IPS DF 4.7 (cell line): ENCODE results near the gene CASKIN2.

Experiments
- DNase-seq: peaks from one replicate; pipeline ENCODE4 v3.0.0-alpha.2; 2013; ENCODE audit warnings: low spot score; ENCODE audit errors: extremely low read depth

Gene CASKIN2, protein sequence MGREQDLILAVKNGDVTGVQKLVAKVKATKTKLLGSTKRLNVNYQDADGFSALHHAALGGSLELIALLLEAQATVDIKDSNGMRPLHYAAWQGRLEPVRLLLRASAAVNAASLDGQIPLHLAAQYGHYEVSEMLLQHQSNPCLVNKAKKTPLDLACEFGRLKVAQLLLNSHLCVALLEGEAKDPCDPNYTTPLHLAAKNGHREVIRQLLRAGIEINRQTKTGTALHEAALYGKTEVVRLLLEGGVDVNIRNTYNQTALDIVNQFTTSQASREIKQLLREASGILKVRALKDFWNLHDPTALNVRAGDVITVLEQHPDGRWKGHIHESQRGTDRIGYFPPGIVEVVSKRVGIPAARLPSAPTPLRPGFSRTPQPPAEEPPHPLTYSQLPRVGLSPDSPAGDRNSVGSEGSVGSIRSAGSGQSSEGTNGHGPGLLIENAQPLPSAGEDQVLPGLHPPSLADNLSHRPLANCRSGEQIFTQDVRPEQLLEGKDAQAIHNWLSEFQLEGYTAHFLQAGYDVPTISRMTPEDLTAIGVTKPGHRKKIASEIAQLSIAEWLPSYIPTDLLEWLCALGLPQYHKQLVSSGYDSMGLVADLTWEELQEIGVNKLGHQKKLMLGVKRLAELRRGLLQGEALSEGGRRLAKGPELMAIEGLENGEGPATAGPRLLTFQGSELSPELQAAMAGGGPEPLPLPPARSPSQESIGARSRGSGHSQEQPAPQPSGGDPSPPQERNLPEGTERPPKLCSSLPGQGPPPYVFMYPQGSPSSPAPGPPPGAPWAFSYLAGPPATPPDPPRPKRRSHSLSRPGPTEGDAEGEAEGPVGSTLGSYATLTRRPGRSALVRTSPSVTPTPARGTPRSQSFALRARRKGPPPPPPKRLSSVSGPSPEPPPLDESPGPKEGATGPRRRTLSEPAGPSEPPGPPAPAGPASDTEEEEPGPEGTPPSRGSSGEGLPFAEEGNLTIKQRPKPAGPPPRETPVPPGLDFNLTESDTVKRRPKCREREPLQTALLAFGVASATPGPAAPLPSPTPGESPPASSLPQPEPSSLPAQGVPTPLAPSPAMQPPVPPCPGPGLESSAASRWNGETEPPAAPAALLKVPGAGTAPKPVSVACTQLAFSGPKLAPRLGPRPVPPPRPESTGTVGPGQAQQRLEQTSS (N-terminal part only)

DNA sequence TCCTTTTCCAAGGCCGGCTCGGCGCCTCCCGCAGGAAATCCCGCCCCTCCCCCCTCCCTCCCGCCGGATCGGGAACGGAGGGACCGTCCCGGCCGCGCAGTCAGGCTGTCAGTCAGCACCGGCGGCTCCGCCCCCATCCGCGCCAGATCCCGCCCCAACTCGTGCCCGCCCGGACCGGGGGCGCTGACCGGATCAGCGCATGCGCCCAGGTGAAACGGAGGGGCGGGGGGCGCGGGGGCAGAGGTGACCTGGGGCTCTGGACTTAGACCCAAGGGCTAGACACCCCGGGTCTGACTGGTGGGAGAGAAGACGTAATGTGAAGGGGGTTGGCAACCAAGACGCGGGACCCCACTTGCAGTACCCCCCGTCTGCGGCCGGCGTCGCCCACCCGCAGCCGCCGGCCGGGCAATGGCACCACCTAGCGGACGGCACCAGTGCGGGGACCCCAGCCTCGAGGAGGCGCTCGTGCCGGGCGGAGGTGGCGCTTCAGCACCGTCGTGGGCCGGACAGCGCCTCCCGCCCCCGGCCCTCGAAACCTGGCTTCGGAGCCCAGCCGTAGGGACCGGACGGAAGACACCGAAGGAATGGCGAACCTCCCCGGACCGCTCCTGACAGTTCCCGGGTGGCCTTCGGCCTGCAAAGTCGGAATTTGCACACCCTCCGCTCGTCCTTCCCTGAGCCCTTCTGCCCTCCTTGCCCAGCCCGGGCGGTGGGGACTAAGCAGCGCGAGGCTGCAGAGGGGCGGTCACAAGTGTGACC, at the start of gene CASKIN2:
TSS of gene CASKIN2 (minus strand) at position 42 of the 759 bp plus-strand sequence. CDS start 1,733 bp downstream, outside the sequence.
- no peak for DNase-seq

DNA sequence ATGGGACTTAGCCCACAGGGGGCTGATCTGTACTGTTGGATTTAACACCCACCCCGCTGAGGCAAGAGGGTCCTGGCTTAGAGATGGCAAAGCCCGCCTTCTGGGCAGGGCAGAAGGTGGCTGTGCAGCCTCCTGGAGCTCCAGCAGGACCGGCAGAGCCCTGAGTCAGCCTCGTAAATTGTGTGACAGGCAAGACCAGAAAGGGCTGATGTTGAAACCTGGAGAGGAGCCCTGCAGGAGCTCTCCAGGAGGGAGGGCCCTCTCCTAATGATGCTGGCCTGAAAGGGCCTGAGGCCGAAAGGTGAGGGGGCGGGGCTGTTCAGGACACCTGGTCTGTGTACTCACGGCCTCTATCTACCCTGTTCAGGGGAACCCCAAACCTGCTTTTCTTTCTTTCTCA, 49.7 kb upstream of the CASKIN2 start:
- no peak for DNase-seq

DNA sequence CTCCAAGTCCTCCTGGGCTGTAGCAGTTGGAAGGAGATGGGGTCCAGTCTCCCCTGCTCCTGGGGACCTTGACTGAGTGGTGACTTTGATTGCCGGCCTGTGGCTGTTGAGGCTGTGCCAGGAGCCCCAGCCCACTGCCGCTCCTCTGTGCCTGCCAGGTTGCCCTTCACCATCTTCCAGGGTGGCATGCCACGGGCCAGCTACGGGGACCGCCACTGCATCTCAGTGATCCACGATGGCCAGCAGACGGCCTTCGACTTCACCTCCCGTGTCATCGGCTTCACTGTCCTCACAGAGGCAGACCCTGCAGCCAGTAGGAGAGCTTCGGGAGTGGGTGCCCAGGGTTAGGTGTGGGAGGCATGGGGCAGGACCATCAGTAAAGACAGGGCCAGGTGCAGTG, 48.9 kb upstream of the CASKIN2 start:
- no peak for DNase-seq

DNA sequence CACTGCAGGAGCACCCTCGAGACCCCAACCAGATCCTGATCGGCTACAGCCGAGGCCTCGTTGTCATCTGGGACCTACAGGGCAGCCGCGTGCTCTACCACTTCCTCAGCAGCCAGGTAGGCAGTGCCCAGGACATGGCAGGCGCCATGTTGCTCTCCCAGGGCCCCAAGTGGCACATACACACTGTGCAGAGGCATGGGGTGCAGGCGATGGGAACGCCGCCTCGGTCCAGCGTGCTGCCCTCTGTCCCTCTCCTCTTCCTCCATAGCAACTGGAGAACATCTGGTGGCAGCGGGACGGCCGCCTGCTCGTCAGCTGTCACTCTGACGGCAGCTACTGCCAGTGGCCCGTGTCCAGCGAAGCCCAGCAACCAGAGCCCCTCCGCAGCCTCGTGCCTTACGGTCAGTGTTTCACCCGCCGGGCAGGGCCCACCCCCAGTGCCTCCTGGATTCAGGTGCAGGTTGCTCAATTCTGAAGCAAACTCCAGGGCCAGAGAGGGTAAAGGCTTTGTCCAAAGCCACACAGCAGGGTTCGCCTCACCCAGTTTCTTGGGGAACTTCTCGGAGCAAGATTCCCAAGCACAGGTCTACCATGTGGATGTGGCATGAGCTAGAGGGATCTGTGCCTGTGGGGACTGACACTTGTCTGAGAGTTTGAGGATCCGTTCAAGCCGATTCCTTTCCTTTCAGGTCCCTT, 47.9 kb upstream of the CASKIN2 start:
- DNase-seq = no peak

DNA sequence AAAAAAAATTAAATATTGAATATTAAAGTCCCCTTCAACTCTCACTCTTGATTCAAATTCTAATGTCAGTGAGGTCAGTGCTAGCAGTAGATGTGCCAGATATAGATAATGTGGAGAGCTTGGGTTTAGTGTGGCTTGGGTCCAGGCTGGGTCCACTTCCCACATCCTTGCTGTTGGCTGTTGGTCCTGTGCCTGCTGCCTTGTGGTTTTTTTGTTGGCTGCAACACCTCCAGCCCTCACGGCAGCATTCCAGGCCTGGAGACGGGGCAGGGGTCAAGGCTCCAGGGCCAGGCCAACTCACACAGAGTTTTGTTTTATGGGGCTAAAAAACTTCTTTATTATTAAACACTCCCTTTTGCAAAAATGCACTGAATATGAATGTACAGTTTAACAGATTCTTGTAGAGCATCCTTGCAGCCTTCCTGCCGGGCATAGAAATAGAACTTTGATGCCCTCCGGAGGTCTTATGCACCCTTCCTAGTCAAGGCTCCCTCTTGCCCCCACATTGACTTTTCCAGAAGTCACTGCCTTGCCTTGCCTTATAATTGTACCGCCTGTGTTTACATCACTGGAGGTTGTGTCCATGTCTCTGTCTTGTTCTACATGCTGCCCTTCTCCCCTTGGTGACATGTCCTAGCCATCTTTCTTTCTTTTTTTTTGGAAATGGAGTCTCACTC, 46.7 kb upstream of the CASKIN2 start:
- no peak for DNase-seq

DNA sequence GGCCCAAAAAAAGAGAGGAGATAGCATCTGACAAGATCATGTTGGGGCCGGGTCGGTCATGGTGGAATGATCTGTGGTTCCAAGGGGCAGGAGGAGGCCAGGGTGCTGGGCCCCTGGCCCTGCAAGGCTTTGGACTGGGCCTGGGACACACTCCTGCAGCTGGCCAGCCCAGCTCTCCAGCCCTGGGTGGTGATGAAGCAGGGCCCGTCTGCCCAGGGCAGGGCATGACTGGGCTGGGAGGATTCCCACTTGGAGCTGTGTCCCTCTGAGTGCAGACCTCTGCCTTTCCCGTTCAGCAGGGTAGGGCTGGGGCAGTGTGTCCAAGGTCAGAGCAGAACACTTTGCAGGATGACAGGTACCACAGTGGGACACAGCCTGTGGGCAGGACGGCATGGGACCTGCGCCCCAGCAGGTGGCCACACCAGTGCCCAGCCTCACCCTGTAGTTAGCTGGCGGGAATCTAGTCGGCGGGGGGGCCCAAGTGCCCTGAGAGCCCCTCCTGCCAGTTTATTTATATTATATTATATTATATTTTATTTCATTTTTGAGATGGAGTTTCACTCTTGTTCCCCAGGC, 44.7 kb upstream of the CASKIN2 start:
- DNase-seq = no peak

DNA sequence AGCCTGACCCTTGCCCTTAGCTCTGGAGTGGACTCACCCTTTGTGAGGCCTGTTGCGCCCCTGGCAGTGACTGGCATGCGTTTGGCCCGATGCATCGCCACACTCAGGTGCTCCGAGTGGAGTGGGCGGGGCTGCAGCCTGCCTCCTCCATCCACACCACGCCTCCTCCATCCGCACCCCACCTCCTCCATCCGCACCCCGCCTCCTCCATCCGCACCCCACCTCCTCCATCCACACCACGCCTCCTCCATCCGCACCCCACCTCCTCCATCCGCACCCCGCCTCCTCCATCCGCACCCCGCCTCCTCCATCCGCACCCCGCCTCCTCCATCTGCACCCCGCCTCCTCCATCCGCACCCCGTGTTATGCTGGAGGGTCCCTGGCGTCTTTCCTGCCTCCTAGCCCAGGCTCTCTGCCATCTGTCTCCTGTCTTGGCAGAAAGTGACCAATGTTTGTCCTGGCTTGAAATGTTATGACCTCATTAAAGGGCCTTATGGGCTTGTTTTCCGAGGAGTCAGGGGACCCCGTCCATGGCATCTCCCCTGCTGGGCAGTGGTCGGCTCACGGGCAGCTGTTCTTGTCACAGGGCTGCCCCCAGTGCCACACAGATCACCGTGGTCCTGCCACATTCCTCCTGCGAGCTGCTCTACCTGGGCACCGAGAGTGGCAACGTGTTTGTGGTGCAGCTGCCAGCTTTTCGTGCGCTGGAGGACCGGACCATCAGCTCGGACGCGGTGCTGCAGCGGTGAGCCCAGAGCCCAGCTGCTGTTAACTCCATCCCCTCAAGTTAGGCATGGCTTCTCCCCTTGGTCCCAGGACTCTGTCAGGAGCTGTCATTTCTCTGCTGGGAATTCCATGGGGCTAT, 43.6 kb upstream of the CASKIN2 start:
- no peak for DNase-seq

DNA sequence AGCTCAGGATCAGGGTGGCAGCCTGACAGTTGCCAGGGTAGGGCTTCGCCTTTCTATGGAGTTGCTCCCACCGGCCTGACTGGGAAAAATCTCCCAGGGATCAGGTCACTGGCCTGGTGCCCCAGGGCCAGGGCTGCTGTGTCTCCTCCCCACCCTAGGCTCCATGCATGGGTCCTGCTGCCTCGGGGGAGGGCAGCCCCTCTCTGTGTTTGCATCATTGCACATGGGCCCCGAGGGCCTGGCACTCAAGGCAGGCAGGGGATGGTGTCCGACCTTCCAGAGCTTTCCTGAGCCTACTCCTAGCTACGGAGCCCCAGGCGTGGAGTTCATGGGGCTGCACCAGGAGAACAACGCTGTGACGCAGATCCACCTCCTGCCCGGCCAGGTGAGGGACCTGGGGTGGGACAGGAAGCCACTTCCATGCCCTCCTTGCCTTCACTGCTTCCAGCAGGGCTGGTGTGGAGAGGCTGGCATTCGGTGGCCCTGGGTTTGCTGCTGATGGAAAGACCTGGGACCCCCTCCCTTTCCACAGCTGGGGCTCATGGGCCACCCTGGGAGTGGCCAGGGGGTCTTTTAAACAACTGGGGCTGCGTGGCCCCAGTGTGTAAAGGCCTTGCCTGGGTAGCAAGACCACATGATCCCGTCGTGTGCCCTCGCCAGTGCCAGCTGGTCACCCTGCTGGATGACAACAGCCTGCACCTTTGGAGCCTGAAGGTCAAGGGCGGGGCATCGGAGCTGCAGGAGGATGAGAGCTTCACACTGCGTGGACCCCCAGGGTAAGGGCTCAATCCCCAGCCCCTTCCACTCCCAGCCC, 42.7 kb upstream of the CASKIN2 start:
- DNase-seq = no peak

DNA sequence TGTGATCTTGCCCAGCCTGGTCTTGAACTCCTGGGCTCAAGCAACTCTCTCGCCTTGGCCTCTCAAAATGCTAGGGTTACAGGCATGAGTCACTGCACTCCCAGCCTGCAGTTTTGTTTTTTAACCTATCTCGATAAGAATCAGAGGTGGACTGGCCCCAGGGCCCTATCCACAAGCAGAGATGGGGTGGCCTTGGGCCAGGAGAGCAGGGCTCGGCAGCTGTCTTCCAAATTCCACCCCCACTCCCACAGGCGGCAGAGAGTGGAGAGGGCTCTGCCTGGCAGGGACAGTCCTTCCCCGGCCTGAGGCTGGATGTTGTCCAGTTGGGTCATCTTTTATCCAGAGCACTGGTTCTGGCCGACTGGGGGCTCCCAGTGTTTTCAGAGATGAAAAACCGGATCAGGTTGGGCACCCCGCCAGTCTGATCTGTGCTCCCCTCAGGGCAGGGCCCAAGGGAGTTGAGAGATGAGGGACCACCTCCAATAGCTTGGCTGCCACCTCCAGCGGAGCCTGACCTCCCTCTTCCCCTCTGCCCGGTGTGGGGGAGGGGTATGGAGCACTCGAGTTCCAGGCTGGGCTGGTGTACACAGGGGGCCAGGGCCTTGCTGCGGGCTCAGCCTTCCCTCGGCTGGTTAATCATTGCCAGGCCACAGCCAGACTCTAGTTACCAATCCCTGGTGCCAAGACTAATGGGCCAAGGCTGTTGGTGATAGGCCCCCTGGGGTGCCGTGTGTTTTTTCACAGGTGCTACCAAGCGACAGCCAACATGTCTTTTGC, 41.9 kb upstream of the CASKIN2 start:
- DNase-seq = no peak

DNA sequence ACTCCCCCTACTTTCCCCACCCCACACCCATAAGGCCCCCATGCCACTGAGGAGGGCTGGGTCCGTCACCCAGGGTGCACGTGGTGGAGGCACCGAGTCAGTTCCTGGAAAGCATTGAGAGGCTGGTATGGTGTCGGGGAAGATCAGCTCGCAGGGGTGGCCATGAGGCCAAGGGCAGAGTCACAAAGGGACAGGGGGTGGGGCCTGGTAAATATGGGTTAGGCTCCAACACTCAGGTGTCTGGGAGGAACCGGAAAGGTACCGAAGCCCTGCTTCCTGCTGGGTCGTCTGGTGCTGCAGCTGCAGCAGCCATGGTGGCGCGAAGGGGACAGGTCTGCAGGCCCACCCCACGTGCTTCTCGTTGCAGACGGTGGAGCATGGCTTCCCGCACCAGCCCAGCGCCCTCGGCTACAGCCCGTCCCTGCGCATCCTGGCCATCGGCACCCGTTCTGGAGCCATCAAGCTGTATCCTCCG, 40.4 kb upstream of the CASKIN2 start:
- no peak for DNase-seq

DNA sequence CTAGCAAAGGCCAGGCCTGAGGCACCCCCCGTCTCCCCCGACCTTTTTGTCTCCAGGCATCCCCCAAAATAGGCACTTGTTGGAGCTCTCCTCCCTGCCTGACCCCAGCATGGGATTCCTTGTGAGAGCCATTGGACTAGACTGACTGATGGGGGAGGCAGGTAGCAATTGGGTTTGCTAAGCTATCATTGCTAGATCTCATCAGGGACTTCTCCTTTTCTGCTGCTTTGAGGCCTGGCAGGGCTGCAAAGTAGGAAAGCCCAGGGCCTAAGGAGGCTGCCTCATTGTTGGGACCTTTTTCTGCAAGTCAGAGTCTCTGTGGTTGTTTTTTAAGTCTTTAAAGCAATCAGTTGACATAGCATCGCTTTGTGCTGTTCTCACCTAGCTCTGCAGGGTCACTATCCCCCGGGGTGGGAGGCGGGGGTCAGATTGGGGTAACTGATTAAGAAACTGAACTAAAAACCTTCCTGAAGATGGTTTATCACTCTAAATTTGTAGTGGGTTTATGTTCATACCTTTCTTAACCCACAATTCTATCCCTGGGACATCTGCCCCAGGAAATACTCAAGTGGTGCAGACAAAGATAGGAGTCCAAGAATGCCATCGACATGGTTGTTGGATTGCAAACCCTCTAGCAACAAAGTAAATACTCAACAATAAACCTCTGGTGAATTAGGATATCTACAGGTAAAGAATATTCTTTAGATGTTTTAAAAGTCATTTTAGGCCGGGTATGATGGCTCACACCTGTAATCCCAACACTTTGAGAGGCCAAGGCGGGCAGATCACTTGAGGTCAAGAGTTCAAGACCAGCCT, 38.2 kb upstream of the CASKIN2 start:
- no peak for DNase-seq

DNA sequence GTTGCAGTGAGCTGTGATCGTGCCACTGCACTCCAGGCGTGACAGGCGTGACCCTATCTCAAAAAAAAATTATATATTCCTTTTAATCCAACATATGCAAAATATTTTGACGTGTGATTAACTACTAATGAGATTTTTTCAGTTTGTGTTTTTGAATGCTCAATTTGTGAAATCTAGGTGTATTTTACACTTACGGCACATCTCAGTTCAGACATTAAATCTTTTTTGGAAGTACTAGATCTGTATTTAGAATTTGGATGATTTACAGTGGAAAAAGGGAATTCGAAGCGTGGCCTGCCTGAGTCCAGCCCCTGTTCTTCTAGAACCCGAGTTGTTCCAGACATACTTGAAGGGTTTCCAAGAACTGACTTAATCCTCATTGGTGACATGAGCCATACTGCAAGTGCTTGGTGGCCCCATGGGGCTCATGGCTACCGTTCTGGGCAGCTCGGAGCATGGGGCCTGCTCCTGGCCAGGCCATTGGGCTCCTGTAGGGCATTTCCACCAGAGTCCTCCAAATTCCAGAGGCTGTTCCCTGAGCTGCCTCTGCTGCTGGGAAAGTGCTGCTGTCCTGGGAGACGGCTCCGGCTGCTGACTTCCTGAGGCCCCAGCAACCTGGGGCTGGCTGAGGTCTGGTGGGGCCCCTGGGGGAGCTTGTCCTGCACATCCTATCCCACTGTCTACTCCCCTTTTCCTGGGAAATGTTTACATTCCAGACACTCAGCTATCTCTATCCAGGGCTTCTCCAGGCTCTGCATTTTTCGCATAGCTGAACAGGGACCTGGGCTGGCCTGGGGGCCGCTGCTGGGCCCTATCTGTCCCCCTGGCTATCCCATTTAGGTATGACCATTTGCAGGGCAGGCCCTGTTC, 37.3 kb upstream of the CASKIN2 start:
- no peak for DNase-seq

DNA sequence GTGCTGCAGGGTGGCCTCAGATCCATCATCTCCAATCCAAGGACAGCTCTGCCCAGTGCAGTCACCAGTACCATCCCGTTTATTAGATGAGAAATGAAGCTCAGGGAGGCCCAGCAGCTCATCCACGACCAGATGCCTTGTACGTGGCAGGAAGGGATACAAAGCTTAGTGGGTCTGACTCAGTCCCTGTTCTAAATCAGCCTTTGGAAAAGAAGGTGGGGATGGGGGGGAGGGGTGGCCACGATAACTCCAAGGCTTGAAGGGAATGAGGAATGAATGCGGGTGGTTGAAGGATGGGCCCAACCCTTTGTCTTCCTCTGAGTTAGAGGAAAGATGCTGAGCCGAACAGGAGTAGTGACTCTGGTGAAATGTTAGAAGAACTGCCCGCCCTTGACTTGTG, 35.9 kb upstream of the CASKIN2 start:
- DNase-seq = no peak

DNA sequence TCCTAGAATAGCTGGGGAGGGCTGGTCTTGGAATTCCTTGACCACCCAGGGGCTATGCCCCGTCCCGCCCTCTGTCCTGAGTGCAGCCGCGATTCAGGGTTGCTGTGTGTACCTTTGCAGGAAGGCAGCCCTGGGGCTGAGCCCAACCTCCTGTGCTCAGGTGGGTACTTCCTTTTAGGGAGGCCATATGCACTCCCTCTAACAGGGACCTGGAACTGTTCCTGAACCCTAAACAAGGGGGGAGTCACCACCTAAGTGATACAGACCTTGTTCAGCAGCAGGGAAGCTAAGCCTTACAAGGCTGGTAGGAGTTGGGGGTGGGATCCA, 34.8 kb upstream of the CASKIN2 start:
- no peak for DNase-seq
